ENCODE data around the gene SPDEF.

SPDEF gene

GRCh38 chr6:34549804-34550202 is 6.3 kb downstream of the SPDEF start:
- Histone ChIP-seq H3K27me3 (ENCODE audit: insufficient read depth, low read length) (no peaks in the 10 kb centered on the region; the same call in 1 of the 2 replicates), H3K9ac (ENCODE audit: low read length) (no peak overlapping the region), H3K27ac (ENCODE audit: low read depth, low read length, poor library complexity, severe bottlenecking) (no peak overlapping the region), H3K9me3 (ENCODE audit: low read length) (no peaks in the 10 kb centered on the region), H3K4me3 (ENCODE audit: low read depth, low read length, poor library complexity, severe bottlenecking) (no peak overlapping the region), H3K36me3 (ENCODE audit: insufficient read depth, low read length) (no peaks in the 10 kb centered on the region), H2AFZ (ENCODE audit: low read length) (no peak overlapping the region), H3F3A (ENCODE audit: insufficient read depth, low read length) (no peaks in the 10 kb centered on the region), H4K20me1 (ENCODE audit: insufficient read depth, low read length) (no peaks in the 10 kb centered on the region), H3K79me2 (ENCODE audit: insufficient read depth, low read length) (no peaks in the 10 kb centered on the region), H3K9me2 (ENCODE audit: low read depth, low read length) (no peaks in the 10 kb centered on the region), H3K4me2 (ENCODE audit: low read length) (no peak overlapping the region), H3K4me1 (ENCODE audit: insufficient read depth, low read length, severe bottlenecking) (no peaks in the 10 kb centered on the region)
- TF ChIP-seq EZH2 (IDR thresholded peaks at IDR 0.05; ENCODE audit: borderline replicate concordance, low read length) (no peak), CTCF (IDR thresholded peaks at IDR 0.05; ENCODE audit: low read length) (no peak)

GRCh38 chr6:34549026-34549803 is 6.9 kb downstream of the SPDEF start:
- Histone ChIP-seq H3K9me3 (ENCODE audit: low read length) (no peaks in the 10 kb centered on the region), H3K9me2 (ENCODE audit: low read depth, low read length) (no peaks in the 10 kb centered on the region), H3K9ac (ENCODE audit: low read length) (no peak overlapping the region), H3K4me1 (ENCODE audit: insufficient read depth, low read length, severe bottlenecking) (no peaks in the 10 kb centered on the region), H3K27me3 (ENCODE audit: insufficient read depth, low read length) (no peaks in the 10 kb centered on the region; the same call in 1 of the 2 replicates), H4K20me1 (ENCODE audit: insufficient read depth, low read length) (no peaks in the 10 kb centered on the region), H3K27ac (ENCODE audit: low read depth, low read length, poor library complexity, severe bottlenecking) (no peak overlapping the region), H3K4me3 (ENCODE audit: low read depth, low read length, poor library complexity, severe bottlenecking) (no peak overlapping the region), H3K36me3 (ENCODE audit: insufficient read depth, low read length) (no peaks in the 10 kb centered on the region), H3K4me2 (ENCODE audit: low read length) (no peak overlapping the region), H3K79me2 (ENCODE audit: insufficient read depth, low read length) (no peaks in the 10 kb centered on the region), H3F3A (ENCODE audit: insufficient read depth, low read length) (no peaks in the 10 kb centered on the region), H2AFZ (ENCODE audit: low read length) (no peak overlapping the region)
- TF ChIP-seq CTCF (IDR thresholded peaks at IDR 0.05; ENCODE audit: low read length) (no peak), EZH2 (IDR thresholded peaks at IDR 0.05; ENCODE audit: borderline replicate concordance, low read length) (no peak)

GRCh38 chr6:34547701-34548644 is 8.2 kb downstream of the SPDEF start:
- TF ChIP-seq CTCF (IDR thresholded peaks at IDR 0.05; ENCODE audit: low read length): no peak
- no peak for TF ChIP-seq EZH2 (IDR thresholded peaks at IDR 0.05; ENCODE audit: borderline replicate concordance, low read length)
- Histone ChIP-seq H3K4me2 (ENCODE audit: low read length) (no peak overlapping the region), H3K27me3 (ENCODE audit: insufficient read depth, low read length) (no peaks in the 10 kb centered on the region; the same call in 1 of the 2 replicates), H3K4me1 (ENCODE audit: insufficient read depth, low read length, severe bottlenecking) (no peaks in the 10 kb centered on the region), H3F3A (ENCODE audit: insufficient read depth, low read length) (no peaks in the 10 kb centered on the region), H3K9ac (ENCODE audit: low read length) (no peak overlapping the region), H4K20me1 (ENCODE audit: insufficient read depth, low read length) (no peaks in the 10 kb centered on the region), H3K27ac (ENCODE audit: low read depth, low read length, poor library complexity, severe bottlenecking) (no peak overlapping the region), H3K9me3 (ENCODE audit: low read length) (no peaks in the 10 kb centered on the region), H3K36me3 (ENCODE audit: insufficient read depth, low read length) (no peaks in the 10 kb centered on the region), H3K4me3 (ENCODE audit: low read depth, low read length, poor library complexity, severe bottlenecking) (no peak overlapping the region), H3K9me2 (ENCODE audit: low read depth, low read length) (no peaks in the 10 kb centered on the region), H3K79me2 (ENCODE audit: insufficient read depth, low read length) (no peaks in the 10 kb centered on the region), H2AFZ (ENCODE audit: low read length) (no peak overlapping the region)
